GM19467 (cell line): ENCODE data around the gene SCAF8.
A peak's percentile ranks its signal among the peaks of the same experiment; 100 is the strongest.
"Not testable (repeated sequence)": the region's sequence is repeated elsewhere in the genome, so short reads cannot be mapped to it uniquely, and the experiment has no call there.

Experiments
- ATAC-seq: cut with Tn5 transposase; IDR thresholded peaks from one replicate; pipeline ENCODE4 v1.9.1; 2021; ENCODE audit warnings: mild to moderate bottlenecking, moderate library complexity; ENCODE audit not compliant: unreplicated experiment

Gene SCAF8

DNA sequence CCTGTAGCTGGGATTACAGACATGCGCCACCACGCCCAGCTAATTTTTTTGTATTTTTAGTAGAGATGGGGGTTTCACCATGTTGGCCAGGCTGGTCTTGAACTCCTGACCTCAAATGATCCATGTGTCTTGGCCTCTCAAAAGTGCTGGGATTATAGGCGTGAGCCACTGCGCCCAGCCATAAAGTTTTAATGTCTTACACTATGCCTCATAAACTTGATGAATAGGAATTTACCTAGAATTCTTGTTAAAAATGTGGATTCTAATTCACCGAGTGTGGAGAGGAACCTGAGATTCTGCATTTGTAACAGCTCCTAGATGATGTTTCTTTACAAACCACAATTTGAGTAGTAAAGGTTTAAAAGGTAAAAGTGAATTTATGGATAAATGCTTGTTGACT is 45.9 kb downstream of the SCAF8 start:
- not testable (repeated sequence) for ATAC-seq

DNA sequence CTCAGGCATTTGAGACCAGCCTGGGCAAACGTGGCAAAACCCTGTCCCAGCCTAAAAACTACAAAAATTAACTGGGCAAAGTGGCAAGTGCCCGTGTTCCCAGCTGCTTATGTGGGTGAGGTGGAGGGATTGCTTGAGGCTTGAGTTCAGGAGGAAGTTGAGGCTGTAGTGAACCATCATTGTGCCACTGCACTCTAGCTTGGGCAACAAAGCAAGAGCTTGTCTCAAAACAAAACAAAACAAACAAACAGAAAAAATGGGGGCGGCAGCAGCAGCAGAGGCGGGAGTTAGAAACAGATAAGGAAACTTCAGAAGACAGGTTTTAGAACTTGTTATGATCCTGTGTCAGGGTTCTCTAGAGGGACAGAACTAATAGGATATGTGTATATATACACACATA is 49.0 kb downstream of the SCAF8 start:
- ATAC-seq: no peak

DNA sequence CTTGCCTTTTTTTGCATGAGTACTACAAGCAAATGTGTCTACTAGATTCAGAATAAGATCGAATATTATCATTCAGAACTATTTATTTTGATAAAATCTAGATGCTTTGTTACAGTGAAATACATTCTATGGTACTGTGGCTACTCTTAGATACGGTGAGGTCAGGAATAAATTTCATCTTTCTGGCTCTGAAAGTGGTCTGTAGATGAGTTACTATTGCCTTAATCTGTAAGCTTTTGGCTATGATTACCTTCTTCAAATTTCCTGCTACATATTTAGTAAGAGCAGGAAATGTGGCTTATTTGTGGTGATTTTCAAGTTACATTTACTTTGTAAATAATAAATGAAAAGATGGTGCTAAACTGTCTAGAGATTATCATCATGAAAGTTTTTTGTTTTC is 50.0 kb downstream of the SCAF8 start:
- peak; percentile 72 for ATAC-seq

GRCh38 chr6:154785075-154785474 is 51.9 kb downstream of the SCAF8 start:
- ATAC-seq: no peak

- ATAC-seq: no peak
Measured at GRCh38 chr6:154786144-154786868, 53.1 kb downstream of the SCAF8 start.

DNA sequence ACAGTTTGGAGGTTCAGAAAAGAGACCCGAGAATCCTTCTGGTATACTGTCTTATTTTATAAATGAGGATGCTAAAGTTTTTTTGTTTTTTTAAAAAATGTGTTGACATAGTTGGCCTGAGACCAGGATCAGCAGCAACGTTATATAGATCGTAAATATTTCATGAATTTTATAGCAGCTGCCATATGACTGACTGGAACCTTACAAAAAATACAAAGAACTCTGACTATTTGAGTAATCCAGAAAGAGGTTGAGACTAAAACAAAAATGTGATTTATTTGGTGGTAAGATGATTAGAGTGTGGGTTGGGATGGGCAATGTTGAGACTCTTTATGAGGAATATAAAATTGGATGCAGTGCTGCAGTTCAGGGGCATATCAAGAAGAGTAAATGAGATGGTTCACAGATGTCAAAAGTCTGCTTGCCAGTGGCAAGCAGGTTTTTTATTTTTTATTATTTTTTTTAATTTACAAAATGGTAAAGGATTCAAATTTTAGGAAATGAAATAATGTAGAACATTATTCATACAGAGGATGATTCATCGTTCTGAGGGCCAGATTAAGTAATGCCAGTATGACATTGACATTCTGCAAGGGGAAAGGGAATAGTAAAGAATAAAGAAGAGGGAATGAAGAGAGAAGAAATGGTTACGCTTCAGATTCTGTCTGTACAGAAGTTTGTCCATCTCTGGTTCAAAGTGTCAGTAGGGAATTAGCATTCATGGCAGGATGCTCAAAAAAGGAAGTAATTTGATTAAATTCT is 58.5 kb downstream of the SCAF8 start:
- no peak for ATAC-seq

GRCh38 chr6:154792325-154792724 is 59.1 kb downstream of the SCAF8 start:
- ATAC-seq: no peak

GRCh38 chr6:154792761-154793160 is 59.5 kb downstream of the SCAF8 start:
- ATAC-seq: no peak

GRCh38 chr6:154796484-154796883 is 63.3 kb downstream of the SCAF8 start:
- no peak for ATAC-seq

GRCh38 chr6:154797857-154798256 is 64.6 kb downstream of the SCAF8 start:
- ATAC-seq: no peak

DNA sequence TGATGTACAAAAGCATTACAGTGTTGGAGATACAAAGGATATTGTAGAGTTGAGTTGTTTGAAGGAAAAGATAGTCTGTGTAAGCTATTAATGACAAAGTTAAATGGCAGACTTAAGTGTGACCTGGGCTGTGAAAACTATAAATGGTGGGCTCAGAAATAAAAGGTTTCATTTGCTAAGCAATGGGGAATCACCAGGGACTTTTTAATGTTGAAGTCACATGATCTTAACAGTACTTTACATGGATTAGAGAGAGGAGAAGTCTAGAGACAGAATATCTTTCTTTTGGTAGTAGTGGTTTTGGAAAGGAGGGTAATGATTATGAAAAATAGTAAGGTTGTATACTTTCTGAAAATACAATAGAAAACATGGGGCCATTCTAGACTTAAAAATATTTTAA is 67.1 kb downstream of the SCAF8 start:
- ATAC-seq: no peak

GRCh38 chr6:154805288-154805911 is 72.2 kb downstream of the SCAF8 start:
- no peak for ATAC-seq

GRCh38 chr6:154806804-154807203 is 73.6 kb downstream of the SCAF8 start:
- no peak for ATAC-seq

DNA sequence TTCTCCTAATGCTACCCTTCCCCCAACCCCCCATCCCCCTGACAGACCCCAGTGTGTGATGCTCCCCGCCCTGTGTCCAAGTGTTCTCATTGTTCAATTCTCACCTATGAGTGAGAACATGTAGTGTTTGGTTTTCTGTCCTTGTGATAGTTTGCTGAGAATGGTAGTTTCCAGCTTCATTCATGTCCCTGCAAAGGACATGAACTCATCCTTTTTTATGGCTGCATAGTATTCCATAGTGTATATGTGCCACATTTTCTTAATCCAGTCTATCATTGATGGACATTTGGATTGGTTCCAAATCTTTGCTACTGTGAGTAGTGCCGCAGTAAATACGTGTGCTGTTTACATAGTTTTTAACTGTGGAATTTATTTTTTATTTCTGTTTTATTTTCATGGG is 78.4 kb downstream of the SCAF8 start:
- ATAC-seq: not testable (repeated sequence)

- ATAC-seq: peak; percentile 79
Measured at GRCh38 chr6:154814063-154814462, 80.8 kb downstream of the SCAF8 start.

- no peak for ATAC-seq
Measured at GRCh38 chr6:154815938-154816820, 83.0 kb downstream of the SCAF8 start.

GRCh38 chr6:154821099-154821498 is 87.9 kb downstream of the SCAF8 start:
- ATAC-seq: no peak

DNA sequence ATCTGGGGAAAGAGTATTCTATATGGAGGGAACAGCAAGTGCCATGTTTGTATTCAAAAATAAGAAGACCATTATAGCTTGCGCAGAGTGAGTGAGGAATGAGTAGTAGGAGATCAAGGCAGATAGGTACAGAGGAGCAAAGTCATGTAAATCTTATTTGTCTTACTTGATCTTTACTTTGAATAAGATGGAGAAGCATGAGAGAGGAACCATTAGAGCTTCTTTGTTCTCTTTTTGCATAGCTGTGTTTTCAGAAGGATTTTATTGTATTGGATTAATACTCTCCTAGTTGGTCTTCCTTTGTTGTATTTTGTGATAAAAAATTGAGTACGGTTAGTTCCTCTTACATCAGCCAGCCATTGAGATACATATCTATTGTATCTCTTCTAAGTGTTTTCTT is 88.4 kb downstream of the SCAF8 start:
- no peak for ATAC-seq

- no peak for ATAC-seq
Measured at GRCh38 chr6:154822947-154823558, 89.8 kb downstream of the SCAF8 start.

DNA sequence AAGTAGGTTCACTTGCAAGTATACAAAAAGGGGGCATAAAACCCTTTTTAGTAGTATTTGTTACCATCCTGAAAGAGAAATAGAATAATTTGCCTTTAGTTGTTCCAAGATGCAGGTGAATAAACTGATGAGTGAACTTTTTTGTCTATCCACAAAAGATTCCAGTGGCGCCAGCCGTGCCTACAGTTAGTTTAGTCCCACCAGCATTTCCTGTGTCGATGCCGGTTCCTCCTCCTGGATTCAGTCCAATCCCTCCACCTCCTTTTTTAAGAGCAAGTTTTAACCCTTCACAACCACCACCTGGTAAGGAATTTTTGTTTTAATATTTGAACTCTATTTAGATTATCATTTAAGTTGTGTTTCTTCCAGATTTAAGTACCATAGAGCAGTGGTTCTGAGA is 90.9 kb downstream of the SCAF8 start:
- no peak for ATAC-seq

DNA sequence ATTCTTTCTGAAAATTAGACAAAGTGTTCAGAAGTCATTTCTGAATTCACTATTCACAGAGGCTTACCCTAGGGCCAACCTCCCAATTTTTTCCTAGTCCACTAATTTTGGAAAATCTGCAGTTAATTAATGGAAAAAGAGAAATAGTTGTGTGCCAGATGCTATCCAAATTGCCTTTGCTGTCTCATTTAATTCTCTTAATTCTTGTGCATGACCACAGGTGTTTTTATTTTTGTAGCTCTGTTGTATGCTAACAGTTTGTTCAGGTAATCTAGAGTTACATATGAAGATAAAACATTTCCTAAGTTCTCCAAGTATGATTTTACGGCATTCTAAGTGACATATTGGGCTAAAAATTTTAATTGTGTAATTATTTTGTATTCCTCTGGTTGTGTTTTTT is 96.8 kb downstream of the SCAF8 start:
- ATAC-seq: no peak
